Stimulated activated CD4-positive, alpha-beta T cell treated with anti-CD3 and anti-CD28 coated beads, Interleukin-1b, Interleukin-23, amount 100 ng/mL, for 48 hours (primary cell): ENCODE results near the gene ZNF470.
A peak's percentile ranks its signal among the peaks of the same experiment; 100 is the strongest.

Experiments used
- DNase-seq: peaks from one replicate; pipeline ENCODE4 v3.0.0-alpha.2; 2020

The ZNF470 gene

DNA sequence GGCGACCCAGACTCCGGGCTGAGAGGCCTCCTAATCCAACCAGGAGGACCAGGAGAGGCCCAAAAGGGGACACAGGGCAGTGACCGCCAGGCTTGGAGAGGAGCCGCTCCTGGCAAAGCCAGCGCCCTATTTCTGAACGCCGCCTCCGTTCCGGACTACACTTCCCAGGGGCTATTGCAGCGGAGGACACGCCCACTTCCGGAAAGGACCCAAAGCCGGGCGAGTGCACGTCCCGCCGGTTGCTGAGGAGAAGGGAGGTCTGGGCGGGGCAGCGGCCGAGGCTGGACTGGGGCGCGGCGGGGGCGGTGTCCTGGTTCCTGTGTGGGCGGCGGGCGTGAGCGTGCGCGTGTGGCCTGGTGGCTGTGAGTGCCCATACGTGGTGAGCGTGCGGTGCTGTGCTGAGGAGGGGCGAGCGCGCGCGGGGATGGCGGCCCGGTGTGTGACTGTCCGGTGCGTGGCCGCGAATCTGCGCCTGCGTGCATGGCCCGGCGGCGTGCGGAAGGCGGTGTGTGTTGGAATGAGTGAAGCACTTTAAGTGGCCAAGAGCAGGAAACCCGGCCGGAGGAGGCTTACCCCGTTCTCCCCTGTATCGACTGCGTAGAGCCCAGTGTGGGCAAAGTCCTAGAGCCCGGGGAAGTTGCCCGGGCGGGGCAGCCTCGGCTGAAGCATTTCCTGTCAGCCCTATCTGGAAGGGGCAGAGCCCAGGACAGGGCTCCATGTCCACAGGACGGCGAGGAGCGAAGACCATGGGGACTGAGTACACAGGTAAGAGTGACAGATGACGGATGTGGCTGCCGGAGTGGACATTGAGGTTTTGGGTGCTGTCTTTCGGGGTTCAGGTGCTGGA, at the start of gene ZNF470:
TSS of gene ZNF470 (plus strand) at position 195 of the 847 bp plus-strand sequence. CDS start 2,844 bp downstream, outside the sequence.
- DNase-seq = peak; percentile 86

GRCh38 chr19:56525214-56525860, 41.9 kb upstream of the ZNF470 start:
- DNase-seq = no peak

DNA sequence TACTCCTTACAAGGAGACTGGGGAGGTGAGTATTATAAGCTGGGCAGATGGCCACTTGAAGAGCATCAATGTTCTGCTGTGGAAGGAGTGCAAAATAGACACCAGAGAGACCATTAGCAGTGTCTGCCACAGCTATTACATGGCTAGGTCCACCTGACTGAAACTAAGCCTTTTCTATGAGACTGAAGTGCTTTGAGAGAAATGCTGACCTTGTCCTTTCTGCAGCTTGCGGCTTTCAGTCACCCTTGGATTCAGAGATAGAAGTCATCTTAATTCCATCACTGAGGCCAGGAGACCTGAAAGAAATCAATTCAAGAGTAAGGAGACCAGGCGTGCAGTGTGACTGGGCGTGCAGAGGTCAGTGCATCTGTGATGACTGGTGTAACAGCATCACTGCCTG, 29.8 kb upstream of the ZNF470 start:
- DNase-seq = no peak

DNA sequence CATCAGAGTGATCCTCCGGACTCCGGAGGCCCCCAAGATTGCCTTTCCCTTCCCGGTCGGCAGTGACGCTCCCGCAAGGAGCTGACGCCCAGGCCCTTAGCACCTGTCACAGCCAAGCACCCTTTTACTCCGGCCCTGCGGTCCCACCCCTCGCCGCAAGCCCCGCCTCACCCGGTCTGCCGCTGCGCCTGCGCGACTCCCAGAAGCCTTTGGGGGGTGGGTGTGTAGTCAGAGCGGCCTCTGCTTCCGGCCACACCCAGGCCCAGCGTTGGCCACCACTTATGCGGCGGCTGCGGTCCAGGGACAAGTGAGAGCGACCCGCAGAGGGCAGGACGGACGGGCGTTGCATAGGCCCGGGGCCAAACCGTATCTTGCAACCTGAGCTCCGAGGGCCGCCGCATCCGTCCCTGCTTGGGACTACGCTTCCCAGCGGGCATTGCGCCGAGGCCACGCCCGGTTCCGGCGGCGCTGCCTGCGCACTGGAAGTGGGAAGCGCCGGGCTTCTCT, 29.0 kb upstream of the ZNF470 start:
- DNase-seq = peak; percentile 91

GRCh38 chr19:56538761-56539263, 28.5 kb upstream of the ZNF470 start, which contains the start of gene ZFP28:
Gene ZFP28, plus strand, starts transcription at chr19:56538948. Its CDS starts 71 bp downstream, at chr19:56539019.
- no peak for DNase-seq

DNA sequence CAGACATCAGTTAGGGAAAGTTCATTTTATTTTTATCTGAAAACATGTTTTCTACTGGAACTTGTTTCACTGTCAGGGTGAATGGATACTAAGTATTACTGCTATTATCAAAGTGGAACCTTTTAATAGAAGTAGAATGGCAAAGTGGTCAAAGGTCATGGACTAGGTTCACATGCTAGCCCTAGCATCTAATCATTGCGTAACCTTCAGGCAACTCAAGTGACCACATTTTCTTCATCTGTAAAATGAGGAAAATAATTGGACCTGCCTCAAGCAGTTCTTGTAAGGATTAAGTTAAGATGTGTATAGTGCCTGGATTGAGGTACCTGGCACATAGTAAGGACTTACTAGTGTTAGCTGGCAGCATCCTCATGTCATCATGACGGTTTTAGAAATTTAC, 23.5 kb upstream of the ZNF470 start:
- no peak for DNase-seq

DNA sequence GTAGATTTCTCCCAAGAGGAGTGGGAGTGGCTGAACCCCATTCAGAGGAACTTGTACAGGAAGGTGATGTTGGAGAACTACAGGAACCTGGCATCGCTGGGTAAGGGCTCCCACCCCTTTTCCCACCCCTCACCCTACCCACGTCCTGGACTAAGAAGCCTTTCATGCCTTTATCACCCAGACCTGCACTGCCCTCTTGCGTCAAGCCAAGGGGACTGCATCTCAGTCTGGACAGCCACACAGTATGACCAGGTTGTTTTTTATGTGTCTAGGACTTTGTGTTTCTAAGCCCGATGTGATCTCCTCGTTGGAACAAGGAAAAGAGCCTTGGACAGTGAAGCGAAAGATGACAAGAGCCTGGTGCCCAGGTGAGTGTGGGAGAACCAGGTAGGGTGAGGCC, 19.7 kb upstream of the ZNF470 start:
- DNase-seq = no peak

DNA sequence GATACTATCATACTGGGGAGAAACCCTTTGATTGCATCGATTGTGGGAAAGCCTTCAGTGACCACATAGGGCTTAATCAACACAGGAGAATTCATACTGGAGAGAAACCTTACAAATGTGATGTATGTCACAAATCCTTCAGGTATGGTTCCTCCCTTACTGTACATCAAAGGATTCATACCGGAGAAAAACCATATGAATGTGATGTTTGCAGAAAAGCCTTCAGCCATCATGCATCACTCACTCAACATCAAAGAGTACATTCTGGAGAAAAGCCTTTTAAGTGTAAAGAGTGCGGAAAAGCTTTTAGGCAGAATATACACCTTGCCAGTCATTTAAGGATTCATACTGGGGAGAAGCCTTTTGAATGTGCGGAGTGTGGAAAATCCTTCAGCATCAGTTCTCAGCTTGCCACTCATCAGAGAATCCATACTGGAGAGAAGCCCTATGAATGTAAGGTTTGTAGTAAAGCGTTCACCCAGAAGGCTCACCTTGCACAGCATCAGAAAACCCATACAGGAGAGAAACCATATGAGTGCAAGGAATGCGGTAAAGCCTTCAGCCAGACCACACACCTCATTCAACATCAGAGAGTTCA, 12.9 kb upstream of the ZNF470 start:
- DNase-seq = no peak

DNA sequence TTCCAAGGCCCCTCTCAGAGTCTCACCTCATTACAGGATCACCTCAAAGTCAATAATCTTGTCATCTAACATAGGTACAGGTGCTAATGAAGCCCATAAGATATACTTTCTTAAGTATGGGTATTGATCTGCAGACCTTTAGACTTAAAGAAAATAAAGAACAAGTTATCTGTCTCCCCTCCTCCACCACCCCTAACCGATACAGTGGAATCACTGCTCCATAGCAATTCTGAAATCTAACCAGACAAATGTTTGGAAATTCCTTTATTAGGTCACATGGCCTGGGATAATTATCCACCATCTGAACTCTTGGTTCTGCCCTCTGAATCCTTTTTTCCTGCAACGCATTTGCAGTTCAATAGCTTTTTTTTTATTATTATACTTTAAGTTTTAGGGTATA, 4.5 kb upstream of the ZNF470 start:
- no peak for DNase-seq

DNA sequence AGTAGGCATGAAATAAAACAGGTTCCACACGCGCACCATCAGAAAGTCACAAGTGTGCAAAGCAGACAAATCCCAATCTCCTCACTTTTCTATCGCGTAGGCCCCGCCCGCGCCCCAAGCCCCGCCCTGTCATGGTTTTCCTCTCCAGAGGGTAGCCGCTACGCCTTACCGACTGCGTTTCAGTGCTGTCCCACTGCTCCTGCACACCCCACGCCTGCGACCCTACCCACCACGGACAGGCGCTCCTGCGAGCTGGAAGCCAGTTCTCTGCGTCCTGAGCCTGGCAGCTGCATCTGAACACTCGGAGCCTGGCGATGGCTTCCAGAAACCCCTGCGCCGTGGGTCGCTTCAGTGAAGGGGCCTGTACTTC, 379 bp upstream of the ZNF470 start:
- DNase-seq = peak; percentile 32

- DNase-seq = no peak
Measured at GRCh38 chr19:56572589-56572988, 5.3 kb downstream of the ZNF470 start.

DNA sequence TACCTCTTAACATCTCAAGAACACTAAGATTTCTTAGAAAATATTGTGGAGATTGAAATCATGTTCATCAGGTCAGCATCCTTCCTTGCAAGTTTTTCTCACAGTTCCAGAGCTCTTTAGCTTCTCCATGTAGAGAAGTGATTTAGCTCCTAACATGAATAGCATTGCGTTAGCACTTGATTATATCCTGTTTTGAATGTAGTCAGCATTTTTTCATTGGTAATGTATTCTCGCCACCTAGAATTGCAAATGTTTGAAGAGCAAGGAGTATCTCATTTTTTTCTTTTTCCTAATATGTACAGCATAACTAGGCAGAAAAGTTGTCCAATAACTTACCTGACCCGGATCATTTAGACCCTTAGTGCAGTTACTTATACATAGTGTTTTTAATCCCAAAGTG, 6.6 kb downstream of the ZNF470 start:
- DNase-seq = no peak

- no peak for DNase-seq
Measured at GRCh38 chr19:56577719-56578602, 10.7 kb downstream of the ZNF470 start.

GRCh38 chr19:56594446-56594782, 27.1 kb downstream of the ZNF470 start:
- no peak for DNase-seq

- peak; percentile 89 for DNase-seq
Measured at GRCh38 chr19:56594783-56595547, 27.7 kb downstream of the ZNF470 start, which contains the start of gene ZNF71. Gene ZNF71, plus strand, starts transcription at chr19:56595302. Its CDS starts 6,257 bp downstream, at chr19:56601559.

DNA sequence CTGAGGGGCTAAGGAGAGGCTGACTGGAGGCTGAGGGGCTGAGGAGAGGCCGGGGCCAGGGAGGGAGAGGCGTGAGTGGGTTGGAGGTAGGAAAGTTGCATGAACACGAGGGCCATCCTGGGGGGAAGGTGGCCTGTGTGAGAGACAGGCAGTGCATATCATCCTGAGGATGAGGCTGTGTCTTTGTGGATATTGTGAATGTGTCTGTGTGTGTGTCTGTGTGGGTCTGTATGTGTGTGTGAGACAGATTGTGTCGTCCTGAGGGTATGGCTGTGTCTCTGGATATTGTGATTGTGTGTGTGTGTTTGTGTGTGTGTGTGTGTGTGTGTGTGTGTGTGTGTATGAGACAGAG, 28.3 kb downstream of the ZNF470 start:
- DNase-seq = no peak

GRCh38 chr19:56596676-56597075, 29.4 kb downstream of the ZNF470 start:
- no peak for DNase-seq

GRCh38 chr19:56597696-56598095, 30.4 kb downstream of the ZNF470 start:
- DNase-seq = no peak

DNA sequence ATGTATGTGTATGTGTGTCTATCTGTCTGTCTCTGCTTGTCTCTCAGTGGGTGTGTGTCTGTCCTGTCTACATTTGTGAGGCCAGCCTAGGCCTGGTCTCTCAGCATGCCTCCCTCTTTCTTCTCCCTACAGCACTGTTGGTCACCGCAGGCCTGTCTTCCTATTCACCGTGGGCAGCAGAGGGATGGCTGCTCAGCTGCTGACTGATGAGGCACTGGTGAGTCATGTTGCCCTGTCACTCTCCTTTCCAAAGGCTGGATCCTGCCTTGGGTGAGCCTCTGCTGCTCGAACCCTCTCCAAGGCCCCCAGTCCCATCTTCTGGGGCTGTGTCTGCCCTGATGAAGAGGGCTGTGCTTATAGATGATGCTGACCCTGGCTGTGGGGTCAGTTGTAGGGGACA, 34.1 kb downstream of the ZNF470 start:
- no peak for DNase-seq

GRCh38 chr19:56603829-56604228, 36.6 kb downstream of the ZNF470 start:
- no peak for DNase-seq

DNA sequence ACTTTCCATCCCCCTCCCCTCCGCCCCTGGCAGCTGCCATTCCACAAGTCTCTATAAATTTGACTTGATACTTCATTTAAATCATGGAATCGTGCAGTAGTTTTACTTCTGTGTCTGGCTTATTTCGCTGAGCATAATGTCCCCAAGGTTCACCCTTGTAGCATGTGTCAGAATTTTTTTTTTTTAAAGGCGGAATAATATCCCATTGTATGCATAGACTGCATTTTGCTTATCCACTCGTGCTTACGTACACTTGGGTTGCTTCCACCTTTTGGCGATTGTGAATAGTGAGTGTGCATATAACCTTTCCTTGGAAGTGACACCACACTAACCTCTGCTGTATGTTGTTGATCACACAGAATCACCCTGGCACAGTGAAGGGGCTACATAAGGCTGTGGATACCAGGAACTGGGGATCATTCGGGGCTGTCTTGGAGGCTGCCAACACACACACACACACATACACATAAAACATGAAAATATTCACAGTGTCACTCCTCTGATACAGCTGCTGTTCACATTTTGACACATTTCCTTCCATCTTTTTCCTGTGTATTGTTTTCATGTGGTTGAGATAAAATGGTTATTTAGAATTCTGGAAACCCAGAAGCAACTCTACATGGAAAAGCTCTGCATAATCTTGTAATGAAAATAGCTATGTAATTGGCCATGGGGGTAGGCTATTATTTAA, 41.2 kb downstream of the ZNF470 start:
- DNase-seq = no peak
